ENCODE results near the gene RDH5. TPM values are rescaled to one million over a fixed set of nuclear protein-coding genes. Genes with fewer than 3 reads are reported as not detected.
A peak's percentile ranks its signal among the peaks of the same experiment; 100 is the strongest.

Gene RDH5
- total RNA-seq, 1 experiment from 2014 or later = 6.2 TPM

- TF ChIP-seq ZBTB33 (IDR thresholded peaks at IDR 0.05; ENCODE audit: extremely low read depth, insufficient replicate concordance, low read length) = no peak
- no peak for TF ChIP-seq TCF7L2 (IDR thresholded peaks at IDR 0.05; ENCODE audit: borderline replicate concordance, extremely low read depth, insufficient read depth, insufficient read length)
- TF ChIP-seq FOSL1 (IDR thresholded peaks at IDR 0.05; ENCODE audit: low read depth) = no peak
Observed at GRCh38 chr12:55732288-55732687, 12.1 kb downstream of the RDH5 start (continued).

- Histone ChIP-seq H3K9me3 (ENCODE audit: control insufficient read depth in 1 of 2, insufficient read depth in 1 of 2, low read depth in 1 of 2, low read length in 2 of 2) (no peaks in the 10 kb centered on the region), H3K27me3 (ENCODE audit: insufficient read depth, low read length) (no peaks in the 10 kb centered on the region), H3K9ac (ENCODE audit: low read length) (no peak overlapping the region), H3K79me2 (ENCODE audit: insufficient read depth, low read length) (peaks cover 5% of the 10 kb centered on the region), H2AFZ (ENCODE audit: low read depth, low read length, poor library complexity, severe bottlenecking) (no peak overlapping the region), H3K27ac (ENCODE audit: low read depth, low read length) (no peak overlapping the region), H3K4me3 (replicated peaks in 1 of 2; ENCODE audit: low read depth in 1 of 2, low read length in 2 of 2) (no peak overlapping the region), H3K36me3 (ENCODE audit: control insufficient read depth in 1 of 2, insufficient read depth in 2 of 2, low read length in 2 of 2) (no peaks in the 10 kb centered on the region), H3K4me1 (ENCODE audit: control insufficient read depth in 1 of 2, insufficient read depth in 2 of 2, low read length in 2 of 2) (peaks cover 20 to 46% of the 10 kb centered on the region in 2 experiments), H3K4me2 (ENCODE audit: low read length) (0 out of 2 replicates have a peak overlapping the region, but pooled peaks have one; percentile 18), H3K9me2 (ENCODE audit: insufficient read depth) (no peaks in the 10 kb centered on the region), H4K20me1 (ENCODE audit: insufficient read depth) (no peaks in the 10 kb centered on the region)
- no TSS peak for BruUV-seq (replicated peaks)
- CTCF ChIA-PET = no interaction called here
- no peak for DNase-seq (ENCODE audit: low read depth, low spot score)
- TF ChIP-seq RAD21 (IDR thresholded peaks at IDR 0.05; ENCODE audit: low read depth) (no peak), TCF7L2 (IDR thresholded peaks at IDR 0.05; ENCODE audit: borderline replicate concordance, extremely low read depth, insufficient read depth, insufficient read length) (no peak), REST (IDR thresholded peaks at IDR 0.05; ENCODE audit: low read depth) (no peak), SIN3A (IDR thresholded peaks at IDR 0.05; ENCODE audit: low read depth) (no peak), ELF1 (IDR thresholded peaks at IDR 0.05; ENCODE audit: borderline replicate concordance, low read depth) (no peak), EZH2 (IDR thresholded peaks at IDR 0.05) (no peak), CEBPB (IDR thresholded peaks at IDR 0.05; ENCODE audit: low read depth) (no peak), SP1 (IDR thresholded peaks at IDR 0.05; ENCODE audit: low read depth) (no peak), EGR1 (IDR thresholded peaks at IDR 0.05; ENCODE audit: low read depth) (no peak)
- POLR2A ChIA-PET = no interaction called here
- intact Hi-C loops (cut with micrococcal nuclease) = loop anchor here (10.0 kb wide), 1 partner anchor 382 kb away; the partner anchor contains the start of genes RPL41 and ZC3H10
- no peak for ATAC-seq
- RAD21 ChIA-PET (ENCODE audit: low non-redundant PET in 1 of 2, low total read pairs in 2 of 2, uncharacterized antibody in 2 of 2, unreplicated experiment in 2 of 2) = interaction anchor here in 1 of 2 experiments (1.0 kb wide), 1 partner anchor 8 kb away, joined by 3 read pairs; no protein-coding TSS in a partner anchor
Observed at GRCh38 chr12:55733021-55733555, 12.9 kb downstream of the RDH5 start.
